Nephron (organoid): Measurements from ENCODE around the gene UQCC5.

Experiments used
- H3K27ac Mint-ChIP-seq, 3 experiments: 2 replicates each; pipeline ENCODE4 v1.8.0; 2020; ENCODE audit warnings: mixed read lengths in 3 of 3, mild to moderate bottlenecking in 2 of 3, moderate library complexity in 1 of 3
- H3K27me3 Mint-ChIP-seq: 2 replicates; pipeline ENCODE4 v1.8.0; 2021; ENCODE audit warnings: low read depth, mild to moderate bottlenecking, moderate library complexity, mixed read lengths
- H3K36me3 Mint-ChIP-seq: 2 replicates; pipeline ENCODE4 v1.8.0; 2020; ENCODE audit warnings: low read depth, mixed read lengths
- H3K4me1 Mint-ChIP-seq: 2 replicates; pipeline ENCODE4 v1.8.0; 2020; ENCODE audit warnings: mixed read lengths
- H3K4me3 Mint-ChIP-seq, 3 experiments: 2 replicates each; pipeline ENCODE4 v1.8.0; 2020; ENCODE audit warnings: mild to moderate bottlenecking in 3 of 3, mixed read lengths in 3 of 3, moderate library complexity in 2 of 3
- H3K9me3 Mint-ChIP-seq: 2 replicates; pipeline ENCODE4 v1.8.0; 2020; ENCODE audit warnings: mixed read lengths
- CTCF ChIP-seq, 3 experiments: fragments of 200-600 bp; sonication (generic); IDR thresholded peaks; one replicate each; pipeline ENCODE4 v1.5.0; 2021; ENCODE audit warnings: antibody characterized with exemption in 3 of 3; ENCODE audit not compliant: unreplicated experiment in 3 of 3

UQCC5 gene

DNA sequence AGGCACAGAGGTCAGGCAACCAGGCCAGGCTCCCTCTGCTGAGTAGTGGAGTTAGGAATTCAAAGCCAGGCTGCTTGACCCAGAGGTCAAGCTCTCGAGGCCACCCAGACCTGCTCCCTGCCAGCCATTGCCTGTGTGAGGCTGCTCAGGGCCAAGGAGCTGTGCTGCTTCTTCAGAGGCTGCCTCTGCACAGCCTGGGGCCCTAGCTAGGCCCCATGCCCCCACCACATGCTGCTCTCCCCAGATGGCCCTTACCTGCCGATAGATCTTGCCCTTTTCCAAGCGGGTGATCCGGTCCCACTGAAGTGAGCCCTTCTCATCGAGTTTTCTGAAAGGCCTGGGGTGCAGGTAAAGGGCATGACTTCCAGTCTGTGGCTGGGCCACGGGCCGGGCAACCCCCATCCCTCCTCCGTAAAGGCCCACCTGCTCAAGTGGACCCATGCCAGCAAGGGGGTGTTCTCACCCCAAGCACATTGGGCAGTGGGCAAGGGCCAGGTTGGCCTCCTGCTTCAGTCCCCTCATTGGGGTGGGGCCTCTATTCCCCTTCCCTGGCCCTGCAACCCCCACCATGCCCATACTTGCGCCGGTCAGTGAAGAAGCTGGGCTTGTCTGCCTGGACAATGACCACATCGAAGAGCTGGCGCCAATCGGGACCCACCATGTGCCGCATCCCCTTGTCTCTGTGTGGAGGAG, 9.2 kb upstream of the UQCC5 start:
- H3K4me3 Mint-ChIP-seq = no peak overlapping the region
- peaks cover 22% of the 10 kb centered on the region for H3K4me1 Mint-ChIP-seq
- peaks cover 4% of the 10 kb centered on the region for H3K27me3 Mint-ChIP-seq
- H3K9me3 Mint-ChIP-seq = no peaks in the 10 kb centered on the region
- no peak for TF ChIP-seq CTCF (IDR thresholded peaks at IDR 0.05; ENCODE audit: unreplicated experiment in 3 of 3)
- peaks cover 37% of the 10 kb centered on the region for H3K36me3 Mint-ChIP-seq
- no peak overlapping the region for H3K27ac Mint-ChIP-seq

GRCh38 chr3:52527732-52528585, 8.4 kb upstream of the UQCC5 start:
- Mint-ChIP-seq H3K36me3 (peaks cover 37% of the 10 kb centered on the region), H3K4me3 (no peak overlapping the region), H3K27ac (no peak overlapping the region), H3K4me1 (peaks cover 22% of the 10 kb centered on the region), H3K27me3 (peaks cover 4% of the 10 kb centered on the region), H3K9me3 (no peaks in the 10 kb centered on the region)
- no peak for TF ChIP-seq CTCF (IDR thresholded peaks at IDR 0.05; ENCODE audit: unreplicated experiment in 3 of 3)

GRCh38 chr3:52528586-52529375, 7.6 kb upstream of the UQCC5 start:
- Mint-ChIP-seq H3K27ac (no peak overlapping the region), H3K27me3 (peaks cover 4% of the 10 kb centered on the region), H3K9me3 (no peaks in the 10 kb centered on the region), H3K4me3 (no peak overlapping the region), H3K36me3 (peaks cover 37% of the 10 kb centered on the region), H3K4me1 (peaks cover 22% of the 10 kb centered on the region)
- TF ChIP-seq CTCF (IDR thresholded peaks at IDR 0.05; ENCODE audit: unreplicated experiment in 3 of 3) = no peak

DNA sequence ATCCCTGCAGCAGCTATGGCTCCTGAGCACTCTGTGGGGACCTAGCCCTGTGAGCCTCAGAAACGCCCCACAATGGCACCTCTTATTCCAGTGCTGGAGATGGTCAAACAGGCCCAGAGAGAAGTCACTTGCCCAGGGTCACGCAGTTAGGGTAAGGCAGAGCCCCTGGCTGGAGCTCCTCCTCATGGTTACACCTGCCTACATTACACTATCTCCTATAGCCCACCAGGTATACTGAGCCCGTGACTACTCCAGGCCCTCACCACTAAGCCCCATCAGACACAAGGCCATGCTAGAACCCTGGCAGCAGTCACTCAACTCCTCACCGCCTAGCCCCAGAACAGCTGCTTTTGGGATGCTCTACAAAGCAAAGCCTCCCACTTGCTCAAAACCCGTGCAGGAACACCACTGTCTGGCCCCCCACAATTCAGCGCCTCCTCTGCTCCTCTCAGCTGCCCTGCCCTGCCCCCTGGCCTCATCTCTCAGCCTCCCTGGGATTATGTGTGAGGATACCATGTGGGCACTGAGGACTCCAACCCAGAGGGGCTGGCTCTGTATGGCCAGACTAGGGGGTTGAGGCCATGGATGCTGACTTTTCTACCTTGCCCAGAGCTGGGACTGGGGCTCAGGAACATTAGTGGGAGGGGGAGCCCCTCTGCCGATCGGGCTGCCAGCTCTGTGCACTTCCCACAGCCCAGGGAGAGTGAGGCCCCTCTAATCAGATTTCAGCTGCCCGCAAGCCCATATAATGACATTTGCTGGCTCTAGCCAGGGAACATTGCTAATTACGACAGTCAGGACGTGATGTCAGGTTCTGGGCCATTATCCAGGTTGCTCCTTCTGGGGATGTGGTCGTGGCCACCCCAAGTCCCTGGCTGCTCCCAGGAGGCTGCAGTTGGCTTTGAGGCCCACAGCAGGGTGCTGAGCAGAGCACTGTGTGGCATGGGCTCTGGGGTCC, 6.8 kb upstream of the UQCC5 start:
- no peak for TF ChIP-seq CTCF (IDR thresholded peaks at IDR 0.05; ENCODE audit: unreplicated experiment in 3 of 3)
- peak overlapping the region; percentile 42 to 70 (median 66) for H3K27ac Mint-ChIP-seq
- H3K9me3 Mint-ChIP-seq = no peaks in the 10 kb centered on the region
- peaks cover 26% of the 10 kb centered on the region for H3K4me1 Mint-ChIP-seq
- H3K4me3 Mint-ChIP-seq = peak overlapping the region; percentile 62 to 77 (median 67)
- peaks cover 28% of the 10 kb centered on the region for H3K36me3 Mint-ChIP-seq
- peaks cover 4% of the 10 kb centered on the region for H3K27me3 Mint-ChIP-seq
